OCI-LY1 (cell line): ENCODE results near the gene RRAGD.

ENCODE experiments used
- H2AFZ ChIP-seq: fragments of 200-600 bp; sonication (generic), shearing (Covaris generic); 2 replicates; pipeline ENCODE4 v1.6.0; 2014; ENCODE audit warnings: antibody characterized with exemption, mild to moderate bottlenecking, low read length
- H3F3A ChIP-seq: fragments of 200-600 bp; sonication (generic), shearing (Covaris generic); 2 replicates; pipeline ENCODE4 v1.6.0; 2014; ENCODE audit warnings: mild to moderate bottlenecking, antibody characterized with exemption, low read length, moderate library complexity; ENCODE audit not compliant: insufficient read depth
- H3K27ac ChIP-seq: fragments of 200-600 bp; sonication (generic); 2 replicates; pipeline ENCODE4 v1.5.1; 2014; ENCODE audit warnings: low read length, mixed run types, mild to moderate bottlenecking, low read depth; ENCODE audit not compliant: poor library complexity, severe bottlenecking
- H3K27me3 ChIP-seq: fragments of 200-600 bp; sonication (generic); 2 replicates; pipeline ENCODE4 v1.6.0; 2014; ENCODE audit warnings: antibody characterized with exemption, mild to moderate bottlenecking, low read length, moderate library complexity; ENCODE audit not compliant: insufficient read depth
- H3K36me3 ChIP-seq: fragments of 200-600 bp; sonication (generic); 2 replicates; pipeline ENCODE4 v1.6.1; 2014; ENCODE audit warnings: mild to moderate bottlenecking, antibody characterized with exemption, low read length, moderate library complexity, mixed read lengths; ENCODE audit not compliant: insufficient read depth
- H3K4me1 ChIP-seq: fragments of 200-600 bp; sonication (generic); 2 replicates; pipeline ENCODE4 v1.5.1; 2014; ENCODE audit warnings: mild to moderate bottlenecking, low read length, moderate library complexity; ENCODE audit not compliant: insufficient read depth, severe bottlenecking
- H3K4me2 ChIP-seq: fragments of 200-600 bp; sonication (generic), shearing (Covaris generic); 2 replicates; pipeline ENCODE4 v1.6.1; 2014; ENCODE audit warnings: low read length
- H3K4me3 ChIP-seq: fragments of 200-600 bp; sonication (generic); 2 replicates; pipeline ENCODE4 v1.5.1; 2014; ENCODE audit warnings: low read length, low read depth, mild to moderate bottlenecking, mixed read lengths; ENCODE audit not compliant: poor library complexity, severe bottlenecking
- H3K79me2 ChIP-seq: fragments of 200-600 bp; shearing (Covaris generic); 2 replicates; pipeline ENCODE4 v1.6.1; 2016; ENCODE audit warnings: mixed run types, low read length, mixed read lengths; ENCODE audit not compliant: insufficient read depth
- H3K9ac ChIP-seq: fragments of 200-600 bp; sonication (generic), shearing (Covaris generic); 2 replicates; pipeline ENCODE4 v1.6.1; 2014; ENCODE audit warnings: mild to moderate bottlenecking, low read length, mixed read lengths
- H3K9me2 ChIP-seq: fragments of 200-600 bp; sonication (generic), shearing (Covaris generic); 2 replicates; pipeline ENCODE4 v1.6.1; 2014; ENCODE audit warnings: low read depth, mild to moderate bottlenecking, low read length, mixed read lengths
- H3K9me3 ChIP-seq: fragments of 200-600 bp; shearing (Covaris generic); 2 replicates; pipeline ENCODE4 v1.6.1; 2014; ENCODE audit warnings: low read length, mixed read lengths
- H4K20me1 ChIP-seq: fragments of 200-600 bp; sonication (generic), shearing (Covaris generic); 2 replicates; pipeline ENCODE4 v1.6.0; 2016; ENCODE audit warnings: mild to moderate bottlenecking, low read length; ENCODE audit not compliant: insufficient read depth
- CTCF ChIP-seq: fragments of 200-600 bp; sonication (generic), shearing (Covaris generic); IDR thresholded peaks from 2 replicates; pipeline ENCODE4 v1.5.1; 2017; ENCODE audit warnings: mild to moderate bottlenecking, antibody characterized with exemption, low read length, moderate library complexity, mixed read lengths
- EZH2 ChIP-seq: fragments of 200-600 bp; sonication (generic), shearing (Covaris generic); IDR thresholded peaks from 2 replicates; pipeline ENCODE4 v1.8.0; 2017; ENCODE audit warnings: borderline replicate concordance, mixed run types, mild to moderate bottlenecking, antibody characterized with exemption, low read length, moderate library complexity, mixed read lengths

RRAGD gene

DNA sequence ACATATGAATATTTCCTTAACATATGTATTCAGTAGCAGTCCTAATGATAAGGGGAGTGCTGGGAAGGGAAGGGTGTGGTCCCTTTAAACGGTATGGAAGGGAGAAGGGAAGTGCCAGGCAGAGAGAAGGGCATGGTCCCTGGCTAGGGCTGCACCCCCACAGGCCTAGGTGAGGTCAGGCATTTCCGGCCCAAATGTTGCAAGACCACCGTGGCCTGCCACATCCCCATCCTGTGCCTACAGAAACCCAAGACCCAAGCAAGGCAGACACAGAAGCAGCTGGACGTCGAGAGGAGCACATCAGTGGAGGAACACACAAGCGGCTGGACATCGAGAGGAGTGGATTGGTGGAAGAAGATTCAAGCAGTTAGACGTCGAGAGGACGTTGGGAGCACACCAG is 5.9 kb downstream of the RRAGD start:
- no peak overlapping the region for H3K27ac ChIP-seq
- TF ChIP-seq EZH2 (no peak), CTCF (no peak)
- H3K9ac ChIP-seq, result no peak overlapping the region
- H3K4me3 ChIP-seq, result no peak overlapping the region
- H3K36me3 ChIP-seq, result no peaks in the 10 kb centered on the region
- no peaks in the 10 kb centered on the region for H3F3A ChIP-seq
- H3K79me2 ChIP-seq, result no peaks in the 10 kb centered on the region
- no peak overlapping the region for H3K4me2 ChIP-seq
- H3K27me3 ChIP-seq, result no peaks in the 10 kb centered on the region; the same call in 1 of the 2 replicates
- peaks cover 11% of the 10 kb centered on the region for H3K4me1 ChIP-seq
- H4K20me1 ChIP-seq, result no peaks in the 10 kb centered on the region
- H3K9me2 ChIP-seq, result no peaks in the 10 kb centered on the region
- H3K9me3 ChIP-seq, result no peaks in the 10 kb centered on the region
- H2AFZ ChIP-seq, result no peak overlapping the region

GRCh38 chr6:89404512-89404911 is 7.6 kb downstream of the RRAGD start:
- no peaks in the 10 kb centered on the region for H3K9me2 ChIP-seq
- H3K4me2 ChIP-seq, result no peak overlapping the region
- no peaks in the 10 kb centered on the region for H4K20me1 ChIP-seq
- no peak overlapping the region for H3K9ac ChIP-seq
- no peak overlapping the region for H2AFZ ChIP-seq
- TF ChIP-seq CTCF (no peak), EZH2 (no peak)
- H3K27ac ChIP-seq, result no peak overlapping the region
- H3K79me2 ChIP-seq, result no peaks in the 10 kb centered on the region
- no peaks in the 10 kb centered on the region for H3K9me3 ChIP-seq
- H3K27me3 ChIP-seq, result no peaks in the 10 kb centered on the region; the same call in 1 of the 2 replicates
- no peaks in the 10 kb centered on the region for H3F3A ChIP-seq
- H3K4me3 ChIP-seq, result no peak overlapping the region
- H3K36me3 ChIP-seq, result no peaks in the 10 kb centered on the region
- H3K4me1 ChIP-seq, result no peaks in the 10 kb centered on the region

DNA sequence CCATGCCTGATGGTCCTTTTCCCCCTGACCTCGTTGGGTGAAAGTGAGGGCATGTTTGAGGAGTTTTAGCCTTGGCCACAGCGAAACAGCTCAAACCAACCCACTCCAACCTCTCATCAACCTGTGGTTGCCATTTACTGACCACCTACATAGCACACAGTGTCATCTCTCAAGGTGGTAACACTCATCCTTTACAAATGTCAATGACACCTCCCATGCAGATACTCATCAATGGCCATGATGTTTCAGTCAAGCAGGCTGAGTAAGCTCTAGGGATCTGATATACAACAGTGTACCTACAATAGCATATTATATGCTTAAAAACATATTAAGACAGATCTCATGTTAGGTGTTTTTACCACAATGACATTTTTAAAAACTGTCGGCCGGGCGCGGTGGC is 9.3 kb downstream of the RRAGD start:
- no peaks in the 10 kb centered on the region for H3K4me1 ChIP-seq
- no peak overlapping the region for H3K4me3 ChIP-seq
- no peak overlapping the region for H3K4me2 ChIP-seq
- no peak overlapping the region for H2AFZ ChIP-seq
- H3K9me3 ChIP-seq, result no peaks in the 10 kb centered on the region
- H3K79me2 ChIP-seq, result no peaks in the 10 kb centered on the region
- H3K9ac ChIP-seq, result no peak overlapping the region
- no peaks in the 10 kb centered on the region for H3K27me3 ChIP-seq
- H3K36me3 ChIP-seq, result no peaks in the 10 kb centered on the region
- no peak for TF ChIP-seq EZH2
- TF ChIP-seq CTCF, result no peak
- no peak overlapping the region for H3K27ac ChIP-seq
- no peaks in the 10 kb centered on the region for H3K9me2 ChIP-seq
- H4K20me1 ChIP-seq, result no peaks in the 10 kb centered on the region
- no peaks in the 10 kb centered on the region for H3F3A ChIP-seq
